OCI-LY3 (cell line): Measurements from ENCODE around the gene RGS13.

Experiments
- CTCF ChIP-seq: fragments of 200-600, 300-600 bp; sonication (generic); IDR thresholded peaks from 2 replicates; pipeline ENCODE4 v1.5.1; 2014; ENCODE audit warnings: antibody characterized with exemption, low read length, low read depth
- EZH2phosphoT487 ChIP-seq: fragments of 200-600 bp; shearing (Covaris generic); IDR thresholded peaks from 2 replicates; pipeline ENCODE4 v1.6.1; 2018; ENCODE audit warnings: antibody characterized with exemption, mixed run types, low read depth

GRCh38 chr1:192633533-192634253 is 2.3 kb upstream of the RGS13 start:
- TF ChIP-seq CTCF (no peak), EZH2phosphoT487 (no peak)
